Mucosa of rectum (tissue), 2 donors: ENCODE results near the gene ADH1C.

ENCODE experiments used
- H3K27ac ChIP-seq, 2 donors: one replicate each; pipeline ENCODE4 v1.7.0; 2013; ENCODE audit warnings: inconsistent platforms in 2 of 2, low read depth in 2 of 2, low read length in 2 of 2
- H3K27me3 ChIP-seq, 2 donors: one replicate each; pipeline ENCODE4 v1.7.0; 2013; ENCODE audit warnings: low read length in 2 of 2; ENCODE audit not compliant: control insufficient read depth in 2 of 2, insufficient read depth in 2 of 2
- H3K36me3 ChIP-seq, 2 donors: one replicate each; pipeline ENCODE4 v1.7.0; 2013; ENCODE audit warnings: low read length in 2 of 2; ENCODE audit not compliant: control insufficient read depth in 2 of 2, insufficient read depth in 2 of 2
- H3K4me1 ChIP-seq, 2 donors: one replicate each; pipeline ENCODE4 v1.7.0; 2013; ENCODE audit warnings: low read length in 2 of 2, mild to moderate bottlenecking in 1 of 2; ENCODE audit not compliant: control insufficient read depth in 2 of 2, insufficient read depth in 2 of 2
- H3K4me3 ChIP-seq, 2 donors: one replicate each; pipeline ENCODE4 v1.7.0; 2013; ENCODE audit warnings: low read length in 2 of 2
- H3K9ac ChIP-seq, 2 donors: one replicate each; pipeline ENCODE4 v1.7.0; 2013; ENCODE audit warnings: low read length in 2 of 2, low read depth in 1 of 2, mild to moderate bottlenecking in 1 of 2
- H3K9me3 ChIP-seq, 2 donors: one replicate each; pipeline ENCODE4 v1.7.0; 2013; ENCODE audit warnings: low read length in 2 of 2; ENCODE audit not compliant: control insufficient read depth in 2 of 2
- donor health status: healthy.
- donor health status: Normal muscosa, but diverticular disease.

Gene ADH1C

GRCh38 chr4:99315839-99316238 is 36.7 kb downstream of the ADH1C start:
- Histone ChIP-seq H3K9ac (no peak overlapping the region), H3K36me3 (no peaks in the 10 kb centered on the region), H3K4me3 (no peak overlapping the region), H3K9me3 (no peaks in the 10 kb centered on the region), H3K27ac (no peak overlapping the region), H3K4me1 (peaks cover 0 to 3% of the 10 kb centered on the region in 2 donors), H3K27me3 (no peaks in the 10 kb centered on the region)

GRCh38 chr4:99314211-99314610 is 38.3 kb downstream of the ADH1C start:
- Histone ChIP-seq H3K36me3 (no peaks in the 10 kb centered on the region), H3K4me3 (no peak overlapping the region)

GRCh38 chr4:99310389-99310788 is 42.2 kb downstream of the ADH1C start:
- Histone ChIP-seq H3K36me3 (no peaks in the 10 kb centered on the region), H3K27me3 (no peaks in the 10 kb centered on the region), H3K9me3 (no peaks in the 10 kb centered on the region), H3K9ac (no peak overlapping the region), H3K27ac (no peak overlapping the region), H3K4me3 (no peak overlapping the region), H3K4me1 (no peaks in the 10 kb centered on the region)

More at GRCh38 chr4:99314211-99314610, 38.3 kb downstream of the ADH1C start:
- no peaks in the 10 kb centered on the region for H3K9me3 ChIP-seq
- no peak overlapping the region for H3K9ac ChIP-seq
- no peak overlapping the region for H3K27ac ChIP-seq
- H3K4me1 ChIP-seq = peaks cover 0 to 3% of the 10 kb centered on the region in 2 donors
- no peaks in the 10 kb centered on the region for H3K27me3 ChIP-seq

GRCh38 chr4:99305638-99306400 is 46.7 kb downstream of the ADH1C start:
- no peaks in the 10 kb centered on the region for H3K9me3 ChIP-seq
- no peaks in the 10 kb centered on the region for H3K36me3 ChIP-seq
- no peak overlapping the region for H3K27ac ChIP-seq
- no peaks in the 10 kb centered on the region for H3K27me3 ChIP-seq
- H3K4me1 ChIP-seq = no peaks in the 10 kb centered on the region
- no peak overlapping the region for H3K4me3 ChIP-seq
- H3K9ac ChIP-seq = no peak overlapping the region

- no peaks in the 10 kb centered on the region for H3K36me3 ChIP-seq
- H3K9me3 ChIP-seq = no peaks in the 10 kb centered on the region
- H3K27me3 ChIP-seq = no peaks in the 10 kb centered on the region
- H3K27ac ChIP-seq = peak overlapping the region; percentile 31 to 44
- no peak overlapping the region for H3K4me3 ChIP-seq
- H3K4me1 ChIP-seq = no peaks in the 10 kb centered on the region
- no peak overlapping the region for H3K9ac ChIP-seq
Measured at GRCh38 chr4:99301376-99302164, 51.0 kb downstream of the ADH1C start.

GRCh38 chr4:99300934-99301333 is 51.6 kb downstream of the ADH1C start:
- no peaks in the 10 kb centered on the region for H3K9me3 ChIP-seq
- no peaks in the 10 kb centered on the region for H3K27me3 ChIP-seq
- H3K9ac ChIP-seq = no peak overlapping the region
- no peak overlapping the region for H3K4me3 ChIP-seq
- no peak overlapping the region for H3K27ac ChIP-seq
- H3K4me1 ChIP-seq = no peaks in the 10 kb centered on the region
- no peaks in the 10 kb centered on the region for H3K36me3 ChIP-seq

- no peak overlapping the region for H3K4me3 ChIP-seq
- no peaks in the 10 kb centered on the region for H3K9me3 ChIP-seq
- H3K27me3 ChIP-seq = no peaks in the 10 kb centered on the region
- no peak overlapping the region for H3K27ac ChIP-seq
- H3K36me3 ChIP-seq = no peaks in the 10 kb centered on the region
- H3K4me1 ChIP-seq = no peaks in the 10 kb centered on the region
- no peak overlapping the region for H3K9ac ChIP-seq
Measured at GRCh38 chr4:99293357-99293756, 59.2 kb downstream of the ADH1C start.

GRCh38 chr4:99290848-99291786 is 61.4 kb downstream of the ADH1C start, which contains the start of gene ADH1A:
Gene ADH1A, minus strand, starts transcription at chr4:99290985. Its CDS starts 71 bp downstream, at chr4:99290914.
- no peak within 1 kb of the TSS for H3K27ac ChIP-seq
- no peak within 1 kb of the TSS for H3K4me3 ChIP-seq
- no peaks in the 10 kb centered on the region for H3K36me3 ChIP-seq
- H3K27me3 ChIP-seq = no peaks in the 10 kb centered on the region
- no peaks in the 10 kb centered on the region for H3K4me1 ChIP-seq
- H3K9ac ChIP-seq = no peak within 1 kb of the TSS
- no peaks in the 10 kb centered on the region for H3K9me3 ChIP-seq
